SK-N-MC (cell line): ENCODE measurements around the gene ACOT2.
"Not testable (repeated sequence)": the region's sequence is repeated elsewhere in the genome, so short reads cannot be mapped to it uniquely, and the experiment has no call there.

Experiments used
- EZH2 ChIP-seq: fragments of 200-600 bp; sonication (generic); IDR thresholded peaks from one replicate; pipeline ENCODE4 v1.6.1; 2017; ENCODE audit warnings: antibody characterized with exemption
- POLR2AphosphoS5 ChIP-seq: IDR thresholded peaks from 2 replicates; pipeline ENCODE4 v1.6.1; 2012; ENCODE audit warnings: mild to moderate bottlenecking, low read depth, low read length, borderline replicate concordance

- TF ChIP-seq EZH2, POLR2AphosphoS5: not testable (repeated sequence)
These were observed 1.9 kb downstream of the ACOT2 start for GRCh38 chr14:73570913-73571312.
